NCI-H2196 (cell line): ENCODE data around the gene MT1B.

Source experiments
- DNase-seq: peaks from one replicate; lab custom pipeline; 2025; ENCODE audit not compliant: unreplicated experiment; lab: John Stamatoyannopoulos, UW

Gene MT1B

GRCh38 chr16:56636616-56637413, 14.9 kb upstream of the MT1B start:
- no peak for DNase-seq

GRCh38 chr16:56637814-56638750, 13.6 kb upstream of the MT1B start, which contains the start of gene MT1A:
TSS of gene MT1A (plus strand) at chr16:56638666. CDS start at chr16:56638739, 73 bp downstream.
- DNase-seq = no peak

GRCh38 chr16:56639045-56639444, 12.6 kb upstream of the MT1B start:
- DNase-seq = no peak

- no peak for DNase-seq
These were observed 11.6 kb upstream of the MT1B start for GRCh38 chr16:56640076-56640475.

GRCh38 chr16:56641166-56641565, 10.5 kb upstream of the MT1B start:
- DNase-seq = no peak

GRCh38 chr16:56643080-56643778, 8.5 kb upstream of the MT1B start:
- DNase-seq = no peak

- no peak for DNase-seq
These were observed 7.9 kb upstream of the MT1B start for GRCh38 chr16:56643833-56644232.

GRCh38 chr16:56645311-56645710, 6.4 kb upstream of the MT1B start:
- DNase-seq = no peak

GRCh38 chr16:56645838-56646237, 5.8 kb upstream of the MT1B start:
- DNase-seq = no peak

GRCh38 chr16:56647641-56648431, 3.9 kb upstream of the MT1B start:
- DNase-seq = no peak

- no peak for DNase-seq
These were observed 2.4 kb upstream of the MT1B start for GRCh38 chr16:56649271-56649670.

- DNase-seq = no peak
These were observed 1.9 kb upstream of the MT1B start for GRCh38 chr16:56649820-56650219.

GRCh38 chr16:56652600-56652999, 914 bp downstream of the MT1B start:
- DNase-seq = no peak

GRCh38 chr16:56653218-56653617, 1.5 kb downstream of the MT1B start:
- no peak for DNase-seq

- DNase-seq = no peak
These were observed 6.1 kb downstream of the MT1B start, which contains the start of gene MT1F for GRCh38 chr16:56657555-56658326. TSS of gene MT1F (plus strand) at chr16:56657959. CDS start at chr16:56658059, 100 bp downstream.

- DNase-seq = no peak
These were observed 6.7 kb downstream of the MT1B start for GRCh38 chr16:56658327-56658875.

GRCh38 chr16:56662357-56663354, 11.0 kb downstream of the MT1B start:
- DNase-seq = no peak

GRCh38 chr16:56664506-56664905, 12.8 kb downstream of the MT1B start:
- no peak for DNase-seq
